ENCODE measurements around the gene EIF2B1.

- no peak for TF ChIP-seq POLR2A (IDR thresholded peaks at IDR 0.05)
- TF ChIP-seq CTCF (IDR thresholded peaks at IDR 0.05) = no peak
- no peak for TF ChIP-seq POLR2AphosphoS5 (IDR thresholded peaks at IDR 0.05)
- no peak for TF ChIP-seq EP300 (IDR thresholded peaks at IDR 0.05; ENCODE audit: low read depth)
Observed at GRCh38 chr12:123657211-123657610, 23.7 kb upstream of the EIF2B1 start.

All from transverse colon (tissue), 4 donors.